Prostate gland (tissue), 2 donors: ENCODE measurements around the gene PTTG1. TPM values are rescaled to one million over a fixed set of nuclear protein-coding genes. Genes with fewer than 3 reads are reported as not detected.

ENCODE experiments used
- DNase-seq: peaks from one replicate; pipeline ENCODE4 v3.0.0-alpha.2; 2019; ENCODE audit warnings: low spot score
- H3K27ac ChIP-seq, 2 donors: fragments of 200-600 bp; sonication (generic); 2 replicates each; pipeline ENCODE4 v1.5.1; 2017 to 2019
- H3K27me3 ChIP-seq: fragments of 200-600 bp; sonication (generic); replicated peaks from 2 replicates; pipeline ENCODE4 v1.5.1; 2019; ENCODE audit not compliant: insufficient read depth
- H3K36me3 ChIP-seq, 2 donors: fragments of 200-600 bp; sonication (generic); 1 replicate in 1 of 2; 2 replicates in 1 of 2; pipeline versions ENCODE4 v1.5.1 to v1.8.1; 2017 to 2019
- H3K4me1 ChIP-seq: fragments of 200-600 bp; sonication (generic); replicated peaks from 2 replicates; pipeline ENCODE4 v1.5.1; 2019
- H3K4me3 ChIP-seq, 2 donors: fragments of 200-600 bp; sonication (generic); 2 replicates each; pipeline ENCODE4 v1.5.1; 2017 to 2019
- H3K9me3 ChIP-seq: fragments of 200-600 bp; sonication (generic); 2 replicates; pipeline ENCODE4 v1.5.1; 2017
- POLR2A ChIP-seq: fragments of 450-650 bp; IDR thresholded peaks from one replicate; pipeline ENCODE4 v1.6.1; 2016; ENCODE audit warnings: antibody characterized with exemption, mild to moderate bottlenecking
- POLR2AphosphoS5 ChIP-seq: sonication (generic); formaldehyde crosslinking; IDR thresholded peaks from one replicate; pipeline ENCODE4 v1.6.1; 2017; ENCODE audit warnings: antibody characterized with exemption
- WGBS: methylation state at CpG from one replicate; pipeline ENCODE4 v1.1.5; 2018; 5-methylcytosine and 5-hydroxymethylcytosine counted together
- intact Hi-C: fragments of 100-400 bp; cut with DNase I; formaldehyde crosslinking; loops from one replicate; pipeline ENCODE4 v1.14.2; 2022
- total RNA-seq, 2 donors: library from RNA; depleted of rRNA; stranded (reverse); fragments of >200 nt; gene quantifications; one replicate each; pipeline ENCODE4 v1.1.0, GENCODE V29; 2016
- TF ChIP-seq, protein P1 (sequence below), 4 experiments: fragments of 200-600 bp in 2 of 4; fragments of 450-650 bp in 2 of 4; sonication (generic) in 2 of 4; IDR thresholded peaks; 1 replicate in 3 of 4; 2 replicates in 1 of 4; pipeline ENCODE4 v1.5.1; 2016 to 2019; ENCODE audit warnings: antibody characterized with exemption in 4 of 4, mild to moderate bottlenecking in 2 of 4, moderate library complexity in 2 of 4

Gene PTTG1
- total RNA-seq, 2 donors from 2014 or later: 4.3 to 44.9 TPM

DNA sequence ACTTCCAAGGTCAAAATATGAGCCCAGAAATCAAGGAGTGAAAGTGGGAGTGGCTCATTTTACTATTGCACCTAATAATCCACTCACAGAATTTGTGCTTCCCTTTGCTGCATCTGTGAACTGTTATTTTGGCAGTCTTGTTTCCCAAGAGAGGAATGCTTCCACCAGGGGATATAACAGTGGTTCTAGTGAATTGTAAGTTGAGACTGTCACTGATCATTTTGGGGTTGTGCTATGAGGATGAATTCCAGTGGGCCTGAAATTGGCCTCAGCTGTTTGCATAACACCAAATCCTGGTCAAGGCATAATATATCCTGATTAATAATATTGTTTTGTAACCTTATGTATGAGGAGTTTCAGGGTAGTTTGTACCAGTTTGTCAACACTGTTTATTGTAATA, 36.2 kb upstream of the PTTG1 start:
- intact Hi-C loops: no loop called here
- Histone ChIP-seq H3K4me1 (no peaks in the 10 kb centered on the region), H3K27me3 (no peaks in the 10 kb centered on the region), H3K4me3 (no peak overlapping the region), H3K36me3 (no peaks in the 10 kb centered on the region), H3K27ac (no peak overlapping the region), H3K9me3 (no peaks in the 10 kb centered on the region)
- no peak for DNase-seq
- TF ChIP-seq POLR2AphosphoS5 (no peak), POLR2A (no peak)
- TF ChIP-seq, protein P1, sequence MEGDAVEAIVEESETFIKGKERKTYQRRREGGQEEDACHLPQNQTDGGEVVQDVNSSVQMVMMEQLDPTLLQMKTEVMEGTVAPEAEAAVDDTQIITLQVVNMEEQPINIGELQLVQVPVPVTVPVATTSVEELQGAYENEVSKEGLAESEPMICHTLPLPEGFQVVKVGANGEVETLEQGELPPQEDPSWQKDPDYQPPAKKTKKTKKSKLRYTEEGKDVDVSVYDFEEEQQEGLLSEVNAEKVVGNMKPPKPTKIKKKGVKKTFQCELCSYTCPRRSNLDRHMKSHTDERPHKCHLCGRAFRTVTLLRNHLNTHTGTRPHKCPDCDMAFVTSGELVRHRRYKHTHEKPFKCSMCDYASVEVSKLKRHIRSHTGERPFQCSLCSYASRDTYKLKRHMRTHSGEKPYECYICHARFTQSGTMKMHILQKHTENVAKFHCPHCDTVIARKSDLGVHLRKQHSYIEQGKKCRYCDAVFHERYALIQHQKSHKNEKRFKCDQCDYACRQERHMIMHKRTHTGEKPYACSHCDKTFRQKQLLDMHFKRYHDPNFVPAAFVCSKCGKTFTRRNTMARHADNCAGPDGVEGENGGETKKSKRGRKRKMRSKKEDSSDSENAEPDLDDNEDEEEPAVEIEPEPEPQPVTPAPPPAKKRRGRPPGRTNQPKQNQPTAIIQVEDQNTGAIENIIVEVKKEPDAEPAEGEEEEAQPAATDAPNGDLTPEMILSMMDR (IDR thresholded peaks at IDR 0.05): no peak

DNA sequence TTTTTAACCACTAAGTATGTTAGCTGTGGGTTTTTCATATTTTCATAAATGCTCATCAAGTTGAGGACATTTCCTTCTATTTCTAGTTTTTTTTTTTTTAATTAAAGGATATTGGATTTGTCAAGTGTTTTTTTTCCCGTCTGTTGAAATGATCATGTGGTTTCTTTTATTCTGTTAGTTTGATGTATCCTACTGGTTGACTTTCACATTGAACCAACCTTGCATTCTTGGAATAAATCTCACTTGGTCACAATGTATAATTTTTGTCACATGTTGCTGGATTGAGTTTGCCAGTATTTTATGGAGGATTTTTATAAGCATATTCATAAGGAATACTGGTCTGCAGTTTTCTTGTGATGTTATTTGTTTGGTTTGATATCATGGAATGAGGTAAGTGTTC, 34.2 kb upstream of the PTTG1 start:
- intact Hi-C loops: no loop called here

DNA sequence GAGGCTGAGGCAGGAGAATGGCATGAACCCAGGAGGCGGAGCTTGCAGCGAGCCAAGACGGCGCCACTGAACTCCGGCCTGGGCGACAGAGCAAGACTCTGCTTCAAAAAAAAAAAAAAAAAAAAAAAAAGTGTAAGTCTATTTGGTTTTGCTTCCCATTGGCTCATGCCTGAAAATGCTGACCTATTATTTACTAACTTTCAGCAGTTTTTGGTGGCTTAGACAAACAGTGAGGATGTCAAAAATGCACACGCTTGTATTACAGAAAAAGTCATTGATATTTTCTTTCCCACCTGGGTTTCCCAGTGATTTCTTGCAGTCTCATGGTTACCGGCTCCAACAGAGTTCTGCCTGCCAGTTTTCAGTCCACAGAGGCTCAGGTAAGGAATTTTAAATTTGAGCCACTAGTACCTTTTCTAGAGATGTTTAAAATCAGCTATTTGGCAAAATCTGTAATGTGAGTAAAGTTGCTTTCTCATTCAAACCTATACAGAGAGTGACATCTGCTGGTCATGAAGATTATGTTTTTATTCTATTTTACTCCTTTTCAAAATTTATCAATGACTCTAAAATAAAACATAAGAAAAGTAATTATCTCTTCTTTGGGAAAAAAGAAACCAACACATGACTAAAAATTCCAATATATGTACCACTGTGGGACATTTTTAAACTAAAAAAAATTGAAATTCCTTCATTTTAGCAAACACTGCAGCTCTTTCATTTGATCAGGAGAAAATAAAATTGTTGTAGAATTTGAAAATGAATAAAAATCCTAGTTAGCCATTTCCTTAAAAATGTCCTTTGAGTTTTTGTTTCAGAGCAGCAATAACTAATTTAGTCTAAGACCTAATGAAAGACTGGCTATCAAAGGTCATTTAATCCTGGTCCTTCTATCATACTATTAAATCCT, 30.6 kb upstream of the PTTG1 start:
- Histone ChIP-seq H3K27me3 (no peaks in the 10 kb centered on the region), H3K4me1 (no peaks in the 10 kb centered on the region), H3K36me3 (no peaks in the 10 kb centered on the region), H3K27ac (no peak overlapping the region), H3K4me3 (no peak overlapping the region), H3K9me3 (no peaks in the 10 kb centered on the region)
- TF ChIP-seq POLR2AphosphoS5 (no peak), POLR2A (no peak)
- TF ChIP-seq, protein P1 (IDR thresholded peaks at IDR 0.05): peak in 2 of 4 experiments; percentile 36 to 39
- 77% methylated on average over 8 of the region's 8 CpGs for WGBS
- no peak for DNase-seq
- intact Hi-C loops: loop anchor here (5.0 kb wide), 1 partner anchor 369 kb away; no protein-coding TSS in a partner anchor

More for the DNA sequence above, 34.2 kb upstream of the PTTG1 start:
- Histone ChIP-seq H3K36me3 (no peaks in the 10 kb centered on the region), H3K4me3 (no peak overlapping the region), H3K27me3 (no peaks in the 10 kb centered on the region), H3K9me3 (no peaks in the 10 kb centered on the region), H3K27ac (no peak overlapping the region), H3K4me1 (no peaks in the 10 kb centered on the region)
- WGBS: 88% methylated on average over 1 of the region's 1 CpG
- DNase-seq: no peak
- TF ChIP-seq POLR2AphosphoS5 (no peak), POLR2A (no peak)
- TF ChIP-seq, protein P1 (IDR thresholded peaks at IDR 0.05): no peak

DNA sequence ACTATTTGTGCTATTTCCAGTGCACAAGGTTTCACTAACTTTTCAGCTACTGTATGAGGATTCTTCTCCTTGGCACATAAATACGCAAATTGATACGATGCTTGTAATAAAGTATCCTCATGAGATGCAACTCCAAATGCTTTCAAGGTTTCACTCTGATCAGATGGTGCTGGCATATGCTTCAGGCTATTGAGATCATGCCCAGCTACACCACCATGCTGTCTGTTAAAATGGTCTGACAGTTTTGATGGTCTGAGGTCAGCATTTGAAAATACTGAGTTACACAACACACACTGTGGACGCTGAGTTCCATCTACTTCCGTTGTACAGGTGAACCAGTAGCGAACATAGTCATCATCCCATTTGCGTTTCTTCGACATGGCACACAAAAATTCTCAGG, 26.5 kb upstream of the PTTG1 start:
- H3K27ac ChIP-seq: no peak overlapping the region
- 94% methylated on average over 7 of the region's 7 CpGs for WGBS
- H3K4me3 ChIP-seq: no peak overlapping the region
- TF ChIP-seq POLR2A (no peak), POLR2AphosphoS5 (no peak)
- TF ChIP-seq, protein P1 (IDR thresholded peaks at IDR 0.05): no peak
- intact Hi-C loops: no loop called here
- H3K4me1 ChIP-seq: no peaks in the 10 kb centered on the region
- no peaks in the 10 kb centered on the region for H3K9me3 ChIP-seq
- no peak for DNase-seq
- H3K36me3 ChIP-seq: no peaks in the 10 kb centered on the region
- no peaks in the 10 kb centered on the region for H3K27me3 ChIP-seq

DNA sequence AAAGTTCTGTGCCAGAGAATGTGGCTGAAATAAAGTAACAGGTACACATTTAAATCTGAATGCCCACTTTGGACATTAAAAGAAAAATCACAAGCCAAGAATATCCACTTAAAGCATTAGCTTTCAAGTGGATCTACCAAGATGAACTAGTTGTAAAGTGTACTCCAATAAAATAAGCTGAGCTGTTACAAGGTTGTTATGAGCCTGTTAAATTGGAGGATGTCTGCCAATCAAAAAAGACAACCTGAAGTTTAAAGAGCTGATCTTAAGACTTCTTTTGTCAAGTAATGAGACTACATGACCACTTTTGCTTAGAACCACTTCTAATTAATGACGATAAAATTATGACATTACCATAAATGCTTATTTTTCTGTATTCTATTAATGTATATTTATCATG, 24.2 kb upstream of the PTTG1 start:
- H3K27me3 ChIP-seq: no peaks in the 10 kb centered on the region
- H3K27ac ChIP-seq: no peak overlapping the region
- H3K4me1 ChIP-seq: no peaks in the 10 kb centered on the region
- no peak overlapping the region for H3K4me3 ChIP-seq
- WGBS: 95% methylated on average over 1 of the region's 1 CpG
- H3K36me3 ChIP-seq: no peaks in the 10 kb centered on the region
- intact Hi-C loops: no loop called here
- DNase-seq: no peak
- TF ChIP-seq, protein P1 (IDR thresholded peaks at IDR 0.05): no peak
- no peak for TF ChIP-seq POLR2AphosphoS5
- TF ChIP-seq POLR2A: no peak
- no peaks in the 10 kb centered on the region for H3K9me3 ChIP-seq
